Measurements from ENCODE around the gene HERC3. TPM values are rescaled to one million over a fixed set of nuclear protein-coding genes. Genes with fewer than 3 reads are reported as not detected.

The HERC3 gene
- total and polyA plus RNA-seq, 8 donors, result 4.4 to 58.0 (median 34.2) TPM

DNA sequence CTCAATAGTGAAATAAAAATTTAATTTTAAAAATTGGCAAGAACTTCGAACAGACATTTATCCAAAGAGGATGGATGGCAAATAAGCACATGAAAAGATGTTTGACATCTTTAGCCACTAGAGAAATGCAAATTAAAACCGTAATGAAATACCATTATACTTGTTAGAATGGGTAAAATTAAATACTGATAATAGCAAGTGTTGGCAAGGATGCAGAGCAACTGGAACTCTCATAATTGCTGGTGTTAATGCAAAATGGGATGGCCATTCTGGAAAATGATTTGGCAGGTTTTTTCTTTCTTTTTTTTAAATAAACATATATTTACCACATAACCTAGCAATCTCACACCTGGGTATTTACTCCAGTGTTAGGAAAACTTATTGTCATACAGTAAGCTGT, 51.7 kb downstream of the HERC3 start:
- intact Hi-C loops (cut with DNase I; ENCODE audit: low total_unique reads), result no loop called here
- Histone ChIP-seq H3K27ac (no peak overlapping the region), H3K27me3 (no peaks in the 10 kb centered on the region), H3K9me3 (peaks cover 0 to 4% (median 0%) of the 10 kb centered on the region in 4 donors), H3K4me3 (no peak overlapping the region), H3K36me3 (no peaks in the 10 kb centered on the region), H3K4me1 (peaks cover 0 to under 1% (median 0%) of the 10 kb centered on the region in 4 donors)
- TF ChIP-seq POLR2AphosphoS5 (IDR thresholded peaks at IDR 0.05), result no peak
- no peak for TF ChIP-seq EP300 (IDR thresholded peaks at IDR 0.05)
- TF ChIP-seq, protein P1, sequence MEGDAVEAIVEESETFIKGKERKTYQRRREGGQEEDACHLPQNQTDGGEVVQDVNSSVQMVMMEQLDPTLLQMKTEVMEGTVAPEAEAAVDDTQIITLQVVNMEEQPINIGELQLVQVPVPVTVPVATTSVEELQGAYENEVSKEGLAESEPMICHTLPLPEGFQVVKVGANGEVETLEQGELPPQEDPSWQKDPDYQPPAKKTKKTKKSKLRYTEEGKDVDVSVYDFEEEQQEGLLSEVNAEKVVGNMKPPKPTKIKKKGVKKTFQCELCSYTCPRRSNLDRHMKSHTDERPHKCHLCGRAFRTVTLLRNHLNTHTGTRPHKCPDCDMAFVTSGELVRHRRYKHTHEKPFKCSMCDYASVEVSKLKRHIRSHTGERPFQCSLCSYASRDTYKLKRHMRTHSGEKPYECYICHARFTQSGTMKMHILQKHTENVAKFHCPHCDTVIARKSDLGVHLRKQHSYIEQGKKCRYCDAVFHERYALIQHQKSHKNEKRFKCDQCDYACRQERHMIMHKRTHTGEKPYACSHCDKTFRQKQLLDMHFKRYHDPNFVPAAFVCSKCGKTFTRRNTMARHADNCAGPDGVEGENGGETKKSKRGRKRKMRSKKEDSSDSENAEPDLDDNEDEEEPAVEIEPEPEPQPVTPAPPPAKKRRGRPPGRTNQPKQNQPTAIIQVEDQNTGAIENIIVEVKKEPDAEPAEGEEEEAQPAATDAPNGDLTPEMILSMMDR (IDR thresholded peaks at IDR 0.05), result no peak
- TF ChIP-seq POLR2A (IDR thresholded peaks at IDR 0.05), result no peak
- WGBS, 5 donors, result 90 to 97% (median 94%) methylated on average over 2 of the region's 2 CpGs
- DNase-seq, result no peak

DNA sequence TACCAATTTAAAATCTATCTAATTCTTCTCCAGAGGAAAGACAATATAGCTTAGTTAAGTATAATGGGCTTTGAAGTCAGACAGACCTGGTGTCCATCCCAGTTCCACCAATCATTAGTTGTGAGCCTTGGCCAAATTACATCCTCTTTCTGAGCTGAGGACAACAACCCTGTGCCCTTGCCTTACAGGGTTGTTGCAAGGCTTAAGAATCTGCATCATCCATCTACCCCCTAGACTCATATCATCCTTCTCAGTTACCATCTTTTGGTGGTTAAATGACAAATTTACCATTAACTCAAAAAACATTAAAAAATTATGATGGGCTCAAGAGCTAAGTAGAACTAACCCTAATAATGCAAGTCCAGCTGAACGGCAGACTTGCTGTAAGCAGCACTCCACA, 53.7 kb downstream of the HERC3 start:
- no peak for DNase-seq
- Histone ChIP-seq H3K27me3 (no peaks in the 10 kb centered on the region), H3K9me3 (peaks cover 0 to 4% (median 0%) of the 10 kb centered on the region in 4 donors), H3K4me1 (peaks cover 0 to 17% (median 2%) of the 10 kb centered on the region in 4 donors), H3K4me3 (no peak overlapping the region), H3K27ac (no peak overlapping the region), H3K36me3 (no peaks in the 10 kb centered on the region)
- WGBS, 5 donors, result 85 to 97% (median 93%) methylated on average over 1 of the region's 1 CpG
- intact Hi-C loops (cut with DNase I; ENCODE audit: low total_unique reads), result no loop called here
- no peak for TF ChIP-seq POLR2AphosphoS5 (IDR thresholded peaks at IDR 0.05)
- TF ChIP-seq POLR2A (IDR thresholded peaks at IDR 0.05), result no peak
- no peak for TF ChIP-seq EP300 (IDR thresholded peaks at IDR 0.05)
- TF ChIP-seq, protein P1 (IDR thresholded peaks at IDR 0.05), result no peak

DNA sequence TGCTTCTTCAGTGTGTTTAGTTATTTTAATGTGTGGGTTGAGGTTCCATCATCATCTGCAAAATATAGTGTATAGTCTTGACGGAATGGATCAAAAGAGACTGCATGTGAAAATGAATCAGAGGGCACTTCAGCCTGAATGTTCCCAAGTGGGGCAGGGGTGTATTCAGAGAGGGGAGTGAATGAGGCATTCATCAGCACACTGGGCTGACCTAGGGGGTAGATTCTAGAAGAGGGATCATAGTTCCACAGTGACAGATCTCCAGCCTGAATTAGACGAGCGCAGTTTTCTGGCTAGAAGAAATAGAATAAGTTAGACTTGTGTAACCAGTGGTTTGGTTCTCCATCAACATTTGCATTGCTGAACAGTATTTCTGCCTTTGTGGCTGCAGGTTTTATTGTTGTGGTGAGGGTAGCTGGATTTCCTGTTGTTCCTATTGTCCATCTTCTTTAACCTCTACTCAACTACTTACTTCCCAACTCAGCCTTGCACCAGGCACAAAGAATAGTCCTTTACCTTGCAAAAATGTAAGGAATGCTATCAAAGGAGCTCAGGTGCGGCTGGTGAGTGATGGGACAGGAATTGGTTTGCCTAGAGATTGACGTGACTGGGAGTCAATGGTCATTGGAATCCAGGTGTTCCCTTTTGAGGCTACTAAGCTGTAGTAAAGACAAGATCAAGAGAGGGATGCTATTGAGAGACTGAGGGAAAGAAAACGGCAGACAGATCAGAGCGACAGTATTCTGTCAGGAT, 54.4 kb downstream of the HERC3 start:
- DNase-seq, result no peak
- H3K4me1 ChIP-seq, result peaks cover 0 to 17% (median 2%) of the 10 kb centered on the region in 4 donors
- no peak overlapping the region for H3K27ac ChIP-seq
- intact Hi-C loops (cut with DNase I; ENCODE audit: low total_unique reads), result no loop called here
- H3K4me3 ChIP-seq, result no peak overlapping the region
- no peak for TF ChIP-seq POLR2A (IDR thresholded peaks at IDR 0.05)
- TF ChIP-seq, protein P1 (IDR thresholded peaks at IDR 0.05), result no peak
- TF ChIP-seq EP300 (IDR thresholded peaks at IDR 0.05), result no peak
- WGBS, 5 donors, result 88 to 95% (median 92%) methylated on average over 7 of the region's 7 CpGs
- H3K9me3 ChIP-seq, result peaks cover 0 to 4% (median 0%) of the 10 kb centered on the region in 4 donors
- H3K27me3 ChIP-seq, result no peaks in the 10 kb centered on the region
- no peaks in the 10 kb centered on the region for H3K36me3 ChIP-seq

DNA sequence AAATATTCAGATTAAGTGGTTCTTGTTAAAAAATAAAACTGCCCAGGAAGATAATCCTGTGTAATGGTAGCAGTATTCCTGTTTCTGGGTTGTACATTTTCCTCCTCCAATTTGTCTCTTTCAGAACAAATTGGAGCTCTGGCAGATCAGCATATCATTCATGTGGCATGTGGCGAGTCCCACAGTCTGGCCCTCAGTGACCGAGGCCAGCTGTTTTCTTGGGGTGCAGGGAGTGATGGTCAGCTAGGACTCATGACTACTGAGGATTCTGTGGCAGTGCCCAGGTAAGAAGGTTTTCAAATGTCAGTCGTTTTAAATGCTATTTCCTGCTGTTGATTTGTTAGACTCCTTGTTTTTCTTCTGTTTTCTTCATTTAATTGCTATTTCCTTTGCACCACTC, 57.4 kb downstream of the HERC3 start:
- Histone ChIP-seq H3K9me3 (no peaks in the 10 kb centered on the region), H3K27me3 (no peaks in the 10 kb centered on the region), H3K4me3 (no peak overlapping the region), H3K27ac (no peak overlapping the region), H3K36me3 (peaks cover 3 to 18% (median 13%) of the 10 kb centered on the region in 4 donors), H3K4me1 (peaks cover 0 to 17% (median 2%) of the 10 kb centered on the region in 4 donors)
- TF ChIP-seq POLR2A (IDR thresholded peaks at IDR 0.05) (no peak), POLR2AphosphoS5 (IDR thresholded peaks at IDR 0.05) (no peak), EP300 (IDR thresholded peaks at IDR 0.05) (no peak)
- TF ChIP-seq, protein P1 (IDR thresholded peaks at IDR 0.05), result no peak
- DNase-seq, result no peak
- WGBS, 5 donors, result 65 to 79% (median 73%) methylated on average over 3 of the region's 3 CpGs
- intact Hi-C loops (cut with DNase I; ENCODE audit: low total_unique reads), result loop anchor here (10.0 kb wide), 2 partner anchors 65 to 115 kb away; no protein-coding TSS in a partner anchor
